Sciatic nerve (tissue), 2 donors: ENCODE measurements around the gene TMA7. TPM values are rescaled to one million over a fixed set of nuclear protein-coding genes. Genes with fewer than 3 reads are reported as not detected.
A peak's percentile ranks its signal among the peaks of the same experiment; 100 is the strongest.

Source experiments
- ATAC-seq: fragments of 200-7000 bp; cut with Tn5 transposase; one replicate; pipeline ENCODE4 v1.9.1; 2020; ENCODE audit warnings: mild to moderate bottlenecking, moderate library complexity
- DNase-seq: peaks from one replicate; pipeline ENCODE4 v3.0.0-alpha.2; 2020; ENCODE audit warnings: low spot score
- intact Hi-C: fragments of 100-400 bp; cut with DNase I; formaldehyde crosslinking; loops from one replicate; pipeline ENCODE4 v1.14.2; 2022
- total RNA-seq: library from RNA; stranded (reverse); fragmentation: NEBNext Ultra II Directional; extraction: Animal tissue kit (Norgen Biotek cat#: 25700); gene quantifications from one replicate; pipeline ENCODE4 v1.2.1, GENCODE V29; 2021
- donor health status: DM: no; HTN: no; CAD: no.
- donor health status: DM: no; HTN: no; CAD: no.

Gene TMA7
- total RNA-seq, 1 donor from 2014 or later, result 154 TPM

DNA sequence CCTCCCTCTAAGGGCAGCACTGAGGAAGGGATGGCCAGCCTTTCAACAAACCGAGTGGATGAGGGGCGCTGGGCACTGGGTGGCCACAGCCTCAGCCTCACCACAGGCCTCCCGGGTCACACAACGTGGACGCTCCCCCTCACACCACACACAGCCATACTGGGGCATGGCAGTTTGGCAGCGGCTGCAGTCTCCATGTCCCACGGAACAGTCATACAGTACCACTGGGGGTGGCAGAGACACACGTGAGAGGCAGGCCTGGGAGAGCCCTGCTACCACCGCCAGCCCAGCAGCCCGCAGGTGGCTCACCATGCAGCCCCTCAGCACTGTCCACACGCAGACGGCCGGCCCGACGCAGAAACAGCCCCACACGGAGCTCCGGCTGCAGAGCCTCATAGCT lies 21.9 kb upstream of the TMA7 start:
- no peak for DNase-seq

DNA sequence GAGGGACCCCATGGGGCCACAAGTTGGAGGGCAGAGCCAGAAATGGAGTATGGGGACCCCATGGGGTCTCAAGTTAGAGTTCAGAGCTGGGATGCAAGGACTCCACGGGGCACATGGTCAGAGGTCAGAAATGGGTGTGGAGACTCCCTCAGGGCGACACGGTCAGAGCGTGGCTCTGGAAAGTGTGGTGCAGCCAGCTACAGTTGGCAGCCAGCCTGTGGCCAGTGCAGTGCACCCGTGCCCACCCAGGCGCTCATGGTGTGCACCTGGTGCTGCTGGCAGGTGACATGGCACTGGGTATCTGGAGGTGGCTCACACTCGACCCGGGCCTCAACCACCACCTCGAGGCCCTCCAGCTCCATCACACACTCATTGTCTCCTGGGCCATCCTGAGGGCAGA lies 21.4 kb upstream of the TMA7 start:
- ATAC-seq (no peak), DNase-seq (no peak)
- intact Hi-C loops, result no loop called here

More for the DNA sequence above, 21.9 kb upstream of the TMA7 start:
- no peak for ATAC-seq
- intact Hi-C loops, result no loop called here

DNA sequence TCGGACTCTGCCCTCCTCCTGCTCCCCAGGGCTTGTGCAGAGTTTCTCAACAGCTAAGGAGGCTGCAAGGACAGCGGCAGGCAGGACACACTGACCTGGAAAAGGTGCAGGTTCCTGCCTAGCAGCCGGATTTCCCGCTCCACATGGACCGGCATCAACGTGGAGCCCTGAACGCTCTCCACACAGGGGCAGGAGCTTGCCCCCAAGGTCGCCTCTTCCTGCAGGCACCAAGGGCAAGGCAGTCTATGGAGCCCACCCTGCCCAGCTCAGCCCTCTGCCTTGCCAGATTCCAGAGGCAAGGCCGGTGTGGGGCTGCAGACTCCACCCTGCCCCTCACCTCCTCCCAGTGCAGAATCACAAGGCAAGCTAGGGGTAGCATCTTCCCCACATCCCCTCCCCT lies 20.9 kb upstream of the TMA7 start:
- DNase-seq (no peak), ATAC-seq (no peak)
- intact Hi-C loops, result no loop called here

DNA sequence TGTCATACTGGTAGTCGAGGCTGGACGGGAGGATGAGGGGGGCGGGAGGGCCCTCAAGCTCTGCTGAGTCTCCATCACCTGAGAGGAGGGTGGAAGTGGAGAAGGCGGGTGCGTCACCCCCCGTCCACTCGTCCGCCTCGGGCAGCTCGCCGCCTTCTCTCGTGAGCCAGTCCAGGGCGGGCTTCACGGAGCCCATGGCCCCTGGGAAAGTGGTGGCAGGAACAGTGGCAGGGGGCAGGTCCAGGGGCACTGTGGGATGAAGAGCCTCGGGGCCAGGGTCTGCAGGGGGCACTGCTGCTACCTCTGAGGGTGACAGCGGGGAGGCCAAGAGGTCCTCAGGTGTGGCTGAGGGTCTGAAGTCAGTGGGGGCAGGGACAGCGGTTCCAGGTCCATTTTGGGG lies 20.5 kb upstream of the TMA7 start:
- intact Hi-C loops, result no loop called here
- DNase-seq, result no peak
- ATAC-seq, result no peak

DNA sequence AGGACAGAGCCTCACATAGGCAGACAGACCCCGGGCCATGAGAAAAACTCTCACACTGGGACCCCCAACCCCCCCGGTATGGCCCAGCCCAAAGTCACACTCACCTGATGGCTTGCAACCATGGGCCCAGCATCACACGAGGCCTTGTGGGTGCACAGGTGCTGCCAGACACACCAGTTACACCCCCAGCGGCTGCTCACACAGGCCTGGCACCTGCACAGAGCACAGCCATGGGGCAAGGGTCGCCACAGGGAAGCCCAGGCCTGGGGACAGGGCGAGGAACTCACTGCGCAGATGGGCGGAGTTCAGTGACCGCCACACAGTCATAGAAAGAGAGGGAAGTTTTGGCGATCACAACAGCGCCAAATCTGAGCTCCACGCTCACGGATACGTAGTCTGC lies 19.5 kb upstream of the TMA7 start:
- intact Hi-C loops, result no loop called here
- no peak for DNase-seq
- ATAC-seq, result no peak

DNA sequence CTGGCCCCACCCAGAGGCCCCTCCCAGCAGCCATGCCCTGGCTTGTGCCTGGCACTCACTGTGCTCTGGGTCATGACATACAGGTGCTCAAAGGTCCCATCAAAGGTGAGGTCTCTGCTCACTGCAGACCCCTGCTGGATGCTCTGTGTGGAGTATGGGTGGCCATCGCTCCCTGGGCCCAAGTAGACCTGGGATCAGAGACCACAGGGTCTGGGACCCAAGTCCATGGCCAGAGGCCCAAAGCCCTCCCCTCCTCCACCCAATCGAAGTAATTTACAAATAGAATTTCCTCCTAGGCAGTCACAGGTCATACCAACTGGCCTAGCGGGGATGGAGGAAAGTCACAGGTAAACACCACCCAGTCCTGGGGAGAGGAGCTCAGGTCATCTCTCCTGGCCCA lies 17.8 kb upstream of the TMA7 start:
- ATAC-seq (no peak), DNase-seq (no peak)
- intact Hi-C loops, result no loop called here

DNA sequence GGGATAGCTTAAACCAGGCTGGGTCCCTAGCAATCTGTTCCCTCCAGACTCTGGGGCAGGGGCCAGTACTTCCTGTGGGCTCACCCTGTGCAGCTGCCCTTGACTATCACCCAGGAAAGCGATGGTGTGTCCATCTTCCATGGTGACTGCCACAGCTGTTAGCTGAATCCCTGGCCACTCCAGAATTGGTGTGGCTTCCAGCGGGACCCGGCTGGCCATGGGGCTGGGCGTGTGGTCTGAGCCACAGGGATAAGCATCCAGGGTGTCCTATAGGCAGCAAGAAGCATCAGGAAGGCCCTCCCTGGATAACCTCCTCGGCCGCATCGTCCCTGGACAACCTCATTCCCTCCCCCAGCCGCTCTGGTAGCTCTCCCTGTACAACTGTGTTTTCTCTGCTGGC lies 17.4 kb upstream of the TMA7 start:
- intact Hi-C loops, result no loop called here
- no peak for ATAC-seq

DNA sequence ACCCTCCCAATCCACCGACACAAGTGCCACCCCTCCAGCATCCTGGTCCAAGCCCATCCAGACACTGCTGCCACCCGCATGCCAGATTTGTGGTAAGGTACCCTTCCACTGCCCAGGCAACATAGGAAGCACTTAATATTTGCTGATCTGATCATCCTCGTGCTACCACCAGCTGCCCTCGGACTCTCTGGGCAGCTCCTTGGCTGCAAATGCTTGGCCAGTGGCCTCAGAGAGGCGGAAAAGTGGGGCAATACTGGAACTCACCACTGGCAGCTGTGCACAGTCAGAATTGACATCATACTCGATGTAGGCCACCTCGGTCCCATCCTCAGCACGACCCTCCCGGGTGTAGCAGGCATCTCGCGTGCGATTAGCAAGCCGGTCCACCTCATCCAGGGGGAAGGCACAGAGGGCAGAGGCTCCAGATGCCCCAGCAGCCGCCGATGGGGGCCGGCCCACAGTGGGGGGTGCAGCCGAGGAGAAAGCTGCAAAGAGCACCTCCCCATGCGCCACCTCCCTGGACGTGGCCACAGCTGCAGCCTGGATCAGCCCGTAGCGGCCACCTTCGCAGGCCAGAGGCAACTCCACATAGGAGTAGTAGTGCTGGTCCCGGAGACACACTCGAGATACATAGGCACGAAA lies 16.7 kb upstream of the TMA7 start:
- no peak for ATAC-seq
- DNase-seq, result no peak
- intact Hi-C loops, result no loop called here

More for the DNA sequence above, 17.4 kb upstream of the TMA7 start:
- no peak for DNase-seq

DNA sequence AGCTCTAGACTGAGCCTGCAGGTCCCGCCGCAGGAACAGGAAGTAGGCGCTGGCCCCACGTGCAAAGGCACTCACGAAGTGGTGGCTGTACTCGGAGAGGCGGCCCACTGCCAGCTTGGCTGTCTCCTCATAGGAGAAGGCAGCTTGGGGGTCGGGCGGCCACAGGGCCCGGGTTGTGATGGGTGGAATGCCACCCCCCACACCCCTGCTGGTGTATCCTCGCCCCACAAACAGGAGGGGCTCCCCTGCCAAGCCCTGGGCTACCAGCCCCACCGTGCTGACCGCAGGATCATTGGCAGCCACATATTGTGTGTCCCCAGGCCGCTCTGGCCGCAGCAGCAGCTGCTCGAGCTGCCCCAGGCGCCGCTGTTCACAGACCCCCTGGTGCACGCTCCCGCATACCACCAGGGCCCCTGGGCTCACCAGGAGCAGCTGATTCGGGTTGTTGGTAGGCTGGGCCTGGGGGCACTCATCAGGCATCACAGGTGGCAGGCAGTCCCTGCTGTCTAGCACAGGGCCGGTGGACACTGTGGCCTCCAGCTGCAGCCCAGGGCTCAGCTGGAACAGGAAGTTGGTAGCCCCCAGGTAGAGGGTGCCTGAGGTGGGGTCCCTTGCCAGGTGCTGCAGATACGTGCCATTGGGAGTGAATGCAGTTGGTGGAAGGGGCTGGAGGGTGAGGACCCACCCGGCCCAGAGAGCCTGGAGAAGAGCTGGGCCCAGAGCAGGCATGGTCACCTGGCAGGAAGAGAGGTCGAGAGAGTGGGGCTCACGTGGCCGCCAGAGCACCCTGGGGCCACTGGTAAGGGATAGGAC lies 16.0 kb upstream of the TMA7 start:
- DNase-seq, result no peak
- intact Hi-C loops, result no loop called here
- no peak for ATAC-seq

DNA sequence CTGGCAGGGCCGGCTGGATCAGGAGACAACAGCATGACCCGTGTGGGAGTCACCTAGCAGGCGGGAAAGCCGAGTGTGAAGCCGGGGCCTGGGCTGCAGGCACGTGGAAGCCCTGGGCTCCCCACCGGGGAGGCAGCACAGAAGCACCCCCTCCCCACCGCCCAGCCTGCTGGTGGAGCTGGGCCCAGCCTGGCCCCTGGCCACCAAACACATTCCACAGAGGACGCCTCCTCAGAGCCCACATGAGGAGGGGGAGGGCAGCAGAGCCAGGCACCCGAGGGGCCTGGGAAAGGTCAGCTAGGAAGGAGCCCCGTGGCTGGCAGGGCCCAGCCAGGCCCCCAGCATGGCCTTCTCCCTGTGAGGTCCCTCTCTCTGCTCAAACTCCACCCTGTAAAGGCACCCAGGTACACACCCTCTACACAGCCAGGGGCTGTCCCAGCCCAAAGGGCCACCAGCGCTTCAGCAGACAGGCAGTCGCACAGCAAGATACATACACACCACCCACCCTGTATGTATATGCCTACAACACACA lies 14.7 kb upstream of the TMA7 start:
- intact Hi-C loops, result no loop called here
- ATAC-seq (no peak), DNase-seq (no peak)

DNA sequence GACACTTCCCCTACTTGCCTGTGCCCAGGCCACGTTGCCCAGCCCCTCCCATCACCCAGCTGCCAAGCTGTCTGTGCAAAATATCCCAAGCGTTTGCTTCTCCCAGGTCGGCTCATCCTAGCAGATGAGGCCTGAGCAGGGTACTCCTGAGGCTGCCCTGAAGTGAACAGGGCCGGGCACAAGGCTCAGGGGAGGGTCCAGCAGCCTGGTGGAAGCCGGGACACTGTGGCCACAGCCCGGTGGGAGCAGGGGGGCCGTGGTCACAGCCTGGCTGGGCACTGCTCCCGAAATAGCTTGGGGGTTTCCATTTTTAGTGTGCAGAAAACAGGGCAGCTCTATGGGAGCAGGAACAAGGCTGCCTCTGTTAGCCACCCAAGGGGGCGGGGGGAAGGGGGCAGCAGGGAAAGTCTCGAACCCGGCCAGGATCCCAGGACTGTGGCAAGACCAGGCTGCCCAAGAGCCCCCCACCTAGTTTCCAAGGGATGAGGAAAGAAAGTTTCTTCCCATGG lies 13.6 kb upstream of the TMA7 start:
- DNase-seq, result no peak
- intact Hi-C loops, result no loop called here
- ATAC-seq, result peak; percentile 23

DNA sequence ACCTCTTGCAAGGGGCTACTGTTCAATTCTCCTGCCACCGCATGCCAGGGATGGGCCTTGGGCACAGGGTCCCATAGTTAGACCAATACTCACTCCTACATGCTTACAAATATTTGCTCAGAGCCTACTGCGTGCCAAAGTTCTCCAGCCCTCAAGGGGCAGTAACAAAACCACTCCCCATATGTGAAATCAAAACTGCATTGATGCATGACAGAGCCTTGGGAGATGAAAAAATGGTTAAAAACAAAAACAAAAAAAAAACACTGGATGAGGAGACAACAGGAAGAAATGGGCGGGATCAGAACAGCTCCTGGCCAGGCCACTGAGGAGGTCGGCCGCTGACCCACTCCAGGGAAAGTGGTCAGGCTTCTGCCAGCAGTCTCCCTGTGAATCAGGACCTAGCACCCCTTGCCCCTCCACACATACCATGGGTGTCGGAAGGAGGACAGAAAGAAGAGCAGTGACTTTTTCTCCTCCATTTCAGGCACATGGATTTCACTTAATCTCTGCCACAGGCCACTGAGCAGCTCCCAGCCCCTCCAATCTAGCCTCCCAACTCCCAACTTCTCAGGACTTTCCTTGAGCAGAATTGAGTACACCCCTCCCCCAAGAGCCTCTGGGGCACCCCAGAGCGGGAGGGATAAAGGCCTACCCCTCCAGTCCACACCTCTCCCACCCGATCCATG lies 13.0 kb upstream of the TMA7 start:
- intact Hi-C loops, result no loop called here
- ATAC-seq (peak; percentile 35), DNase-seq (no peak)

DNA sequence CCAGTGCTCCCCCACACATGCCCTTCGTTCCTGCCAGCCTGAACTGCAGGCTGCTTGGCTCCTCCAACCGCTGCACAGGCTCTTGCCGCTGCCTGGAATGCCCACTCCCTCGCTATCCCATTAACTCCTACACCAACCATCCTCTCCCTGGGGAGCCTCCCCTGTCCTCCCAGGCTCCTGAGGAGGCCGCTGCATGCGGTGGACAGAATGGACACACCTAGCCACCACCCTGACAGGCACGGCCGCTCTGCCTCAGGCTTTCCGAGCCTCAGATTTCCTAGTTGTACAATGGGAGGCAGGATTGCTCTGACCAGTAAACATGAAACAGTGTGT lies 12.5 kb upstream of the TMA7 start:
- DNase-seq, result no peak
- intact Hi-C loops, result no loop called here
- peak; percentile 5 for ATAC-seq

DNA sequence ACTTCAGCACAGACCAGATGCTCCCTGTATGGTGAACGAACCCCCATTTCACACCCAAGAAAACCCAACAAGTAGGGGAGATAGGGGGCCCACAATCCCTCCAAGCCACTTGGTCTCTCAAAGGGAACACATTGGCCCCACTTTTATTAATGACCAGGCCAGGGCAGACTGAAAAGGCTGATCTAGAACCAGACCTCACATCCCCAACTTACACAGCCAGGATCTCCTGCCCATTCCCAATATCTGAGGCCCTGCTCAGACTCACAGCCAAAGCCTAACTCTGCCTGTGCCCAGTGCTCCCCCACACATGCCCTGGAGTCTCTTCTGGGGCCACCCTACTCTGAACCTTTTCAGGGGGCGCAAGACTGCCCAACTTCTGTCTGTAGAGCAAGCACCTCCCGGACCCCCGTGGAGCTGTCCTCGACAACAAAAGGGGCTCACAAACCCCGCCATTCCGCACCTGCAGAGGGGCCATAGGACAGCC lies 11.9 kb upstream of the TMA7 start:
- intact Hi-C loops, result no loop called here
- DNase-seq, result no peak
- no peak for ATAC-seq

DNA sequence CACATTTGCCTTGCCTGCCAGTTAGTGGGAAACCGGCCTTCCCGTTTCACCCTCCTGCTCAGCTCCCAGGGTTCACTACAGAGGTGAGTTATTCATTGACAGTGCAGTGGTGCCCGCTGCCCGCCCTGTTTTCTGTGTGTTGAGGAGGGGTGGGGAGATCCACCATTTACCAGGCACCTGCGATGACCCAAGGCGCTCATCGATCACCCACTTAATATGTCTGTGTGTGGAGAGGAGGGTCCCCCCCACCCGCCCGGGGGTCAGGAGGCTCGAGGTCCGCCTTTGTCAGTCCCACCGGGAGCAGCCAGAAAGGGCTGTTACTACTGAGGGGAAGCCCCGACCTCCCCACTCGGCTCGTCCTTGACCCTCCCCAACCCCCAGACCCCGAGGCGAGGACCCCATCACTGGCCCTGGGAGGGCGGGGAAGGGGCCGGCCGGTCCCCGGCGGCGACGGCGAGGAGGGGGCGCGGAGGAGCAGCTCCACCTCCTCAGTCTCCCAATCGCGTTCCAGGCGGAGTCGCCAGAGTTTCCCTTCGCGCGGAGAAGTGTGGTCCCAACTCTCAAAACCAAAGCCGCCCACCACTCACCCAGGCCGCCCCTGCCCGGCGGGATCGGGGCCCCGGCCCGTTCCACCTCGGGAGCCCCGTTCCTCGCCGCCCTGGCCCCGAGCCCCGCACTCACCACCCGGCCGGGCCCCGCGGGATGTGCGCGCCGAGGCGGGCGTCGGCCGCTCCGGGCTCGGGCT lies 11.3 kb upstream of the TMA7 start:
- DNase-seq (peak; percentile 80), ATAC-seq (peak; percentile 42)
- intact Hi-C loops, result no loop called here

DNA sequence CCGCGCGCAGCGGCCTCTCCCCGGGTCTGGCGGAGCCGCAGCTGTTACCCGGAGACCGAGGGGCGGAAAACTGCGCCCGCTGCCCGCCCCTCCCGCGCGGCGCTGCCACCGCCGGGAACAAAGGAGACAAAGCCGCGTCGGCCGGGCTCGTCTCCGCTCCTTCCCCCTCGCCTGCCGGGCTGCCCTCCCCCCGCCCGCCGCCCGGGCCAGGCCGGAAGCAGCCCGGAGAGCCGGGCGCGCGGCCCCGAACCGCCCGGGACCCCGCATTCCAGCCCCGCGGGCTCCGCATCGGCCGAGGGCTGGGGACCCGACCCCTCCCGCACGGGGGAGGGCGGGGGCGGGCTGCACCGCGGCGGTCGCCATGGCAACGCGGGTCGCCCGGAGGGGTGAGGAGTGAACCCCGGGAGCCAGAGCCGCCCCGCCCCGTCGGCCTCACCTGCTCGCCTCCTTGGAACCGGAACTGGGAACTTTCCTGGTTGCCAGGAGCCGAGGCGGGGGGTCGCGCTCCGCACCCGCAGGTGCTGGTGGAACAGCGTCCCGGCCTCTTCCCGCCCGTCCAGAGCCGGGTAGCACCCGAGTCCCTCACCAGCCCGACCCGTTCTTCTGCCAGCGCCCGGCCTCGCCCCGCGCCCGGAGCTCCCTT lies 10.6 kb upstream of the TMA7 start:
- intact Hi-C loops, result no loop called here
- peak; percentile 14 for ATAC-seq
- no peak for DNase-seq

DNA sequence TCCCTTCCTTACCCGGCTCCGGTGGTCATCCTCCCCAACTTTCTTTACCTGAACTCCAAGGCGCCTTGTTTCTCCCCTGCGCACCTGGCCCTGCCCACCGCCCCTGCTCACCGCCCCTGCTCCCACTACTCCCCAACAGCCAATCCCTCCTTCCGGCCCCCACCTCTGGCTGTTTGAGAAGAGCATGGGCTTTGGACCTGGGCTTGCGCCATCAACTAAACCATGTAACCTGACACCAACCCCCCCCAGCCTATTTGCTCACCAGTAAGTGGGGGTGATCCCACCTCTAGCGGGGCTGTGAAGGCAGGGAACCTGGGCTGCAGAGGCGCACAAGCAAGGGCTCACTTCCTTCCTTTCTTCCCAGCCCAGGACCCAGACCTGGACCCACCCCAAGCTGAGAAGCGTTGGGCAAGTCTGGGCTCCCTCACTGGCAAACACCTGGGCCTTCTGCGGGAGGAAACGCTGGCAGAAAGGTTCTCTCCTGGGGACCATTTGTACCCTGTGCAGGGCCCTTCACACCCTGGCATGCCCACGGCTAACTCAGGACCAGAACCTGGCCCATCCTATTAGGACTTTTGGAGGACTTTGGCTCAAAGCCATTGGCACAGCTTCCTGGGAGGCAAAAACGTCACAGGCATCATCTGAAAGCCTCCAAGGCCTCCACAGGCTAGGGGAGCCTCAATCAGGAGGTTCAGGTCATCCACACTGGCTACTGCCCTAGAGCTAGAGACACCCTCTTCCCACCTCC lies 9.9 kb upstream of the TMA7 start, which contains the start of gene PLXNB1:
PLXNB1 (minus strand) TSS at position 127 of the 748 bp plus-strand sequence. CDS start 5,475 bp downstream, outside the sequence.
- intact Hi-C loops, result loop anchor here (10.0 kb wide), 1 partner anchor 155 kb away; no protein-coding TSS in a partner anchor
- ATAC-seq, result peak; percentile 41
- peak; percentile 73 for DNase-seq

DNA sequence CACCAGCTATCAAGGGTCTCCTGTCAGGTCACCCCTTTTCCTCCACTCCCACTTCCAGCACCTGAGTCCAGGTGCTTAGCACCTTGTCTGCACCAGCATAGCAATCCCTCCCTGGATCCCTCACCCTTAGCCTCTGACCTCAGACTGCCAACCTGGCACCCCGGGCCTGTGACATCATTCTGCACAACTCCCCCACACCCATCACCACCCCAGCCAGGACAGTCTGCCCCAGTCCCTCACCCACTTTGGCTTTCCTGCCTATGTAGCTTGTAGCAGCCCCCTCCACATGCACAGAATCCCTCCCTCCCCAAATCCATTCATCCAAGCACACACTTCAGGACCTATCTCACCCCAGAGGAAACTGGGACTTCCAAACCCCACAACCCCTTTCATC lies 9.4 kb upstream of the TMA7 start:
- ATAC-seq (no peak), DNase-seq (peak; percentile 55)
- intact Hi-C loops, result loop anchor here (10.0 kb wide), 1 partner anchor 156 kb away; no protein-coding TSS in a partner anchor
